OCI-M2 (cell line): Measurements from ENCODE around the gene KCNK5.

Source experiments
- DNase-seq: peaks from one replicate; lab custom pipeline; 2025; ENCODE audit not compliant: unreplicated experiment; lab: John Stamatoyannopoulos, UW

The KCNK5 gene

DNA sequence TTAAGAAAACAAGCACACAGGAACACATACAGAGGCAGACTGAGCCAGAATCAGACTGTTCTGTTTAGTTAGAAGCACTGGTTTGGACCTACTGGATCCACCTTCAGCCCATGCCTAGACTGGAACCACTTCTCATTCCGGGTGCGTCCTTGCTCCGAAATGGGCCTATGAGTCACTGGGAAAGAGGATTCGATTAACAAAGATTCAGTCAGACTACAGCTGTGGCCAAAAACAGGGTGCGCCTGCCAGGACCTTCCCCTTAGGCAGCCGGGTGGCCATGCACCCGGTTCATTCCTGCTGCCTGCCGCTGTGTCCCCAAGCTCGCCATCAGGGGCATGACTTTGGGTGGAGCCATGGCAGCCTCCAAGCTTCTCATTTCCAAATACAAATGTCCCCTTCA is 14.5 kb upstream of the KCNK5 start:
- no peak for DNase-seq

DNA sequence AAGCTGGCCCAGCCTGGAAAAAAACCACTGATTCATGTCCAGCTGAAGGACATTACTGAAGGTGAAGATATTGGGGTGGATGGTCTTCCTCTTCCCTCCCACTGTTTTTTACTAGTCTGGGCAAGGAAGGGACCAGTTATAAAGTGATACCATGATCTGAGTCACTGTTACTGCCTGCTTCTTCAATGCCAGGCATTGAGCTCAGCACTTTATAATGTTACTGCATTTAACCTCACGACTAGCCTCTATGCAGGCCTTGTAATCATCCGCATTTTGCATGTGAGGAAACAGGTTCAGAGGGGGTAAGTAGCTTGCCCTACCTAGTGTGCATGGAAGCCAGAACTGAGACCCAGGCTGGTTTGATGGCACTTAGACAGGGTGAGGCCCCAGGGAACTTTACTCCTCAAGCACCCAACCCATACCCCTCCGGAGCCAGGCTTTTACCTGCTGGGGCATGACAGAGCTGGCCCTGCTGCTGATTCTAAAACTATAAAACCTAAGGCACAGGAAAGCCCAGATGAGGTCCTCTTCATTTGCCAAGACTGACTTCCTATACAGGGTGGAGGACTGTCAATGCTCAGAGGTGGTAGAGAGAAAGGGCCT is 11.0 kb upstream of the KCNK5 start:
- no peak for DNase-seq

DNA sequence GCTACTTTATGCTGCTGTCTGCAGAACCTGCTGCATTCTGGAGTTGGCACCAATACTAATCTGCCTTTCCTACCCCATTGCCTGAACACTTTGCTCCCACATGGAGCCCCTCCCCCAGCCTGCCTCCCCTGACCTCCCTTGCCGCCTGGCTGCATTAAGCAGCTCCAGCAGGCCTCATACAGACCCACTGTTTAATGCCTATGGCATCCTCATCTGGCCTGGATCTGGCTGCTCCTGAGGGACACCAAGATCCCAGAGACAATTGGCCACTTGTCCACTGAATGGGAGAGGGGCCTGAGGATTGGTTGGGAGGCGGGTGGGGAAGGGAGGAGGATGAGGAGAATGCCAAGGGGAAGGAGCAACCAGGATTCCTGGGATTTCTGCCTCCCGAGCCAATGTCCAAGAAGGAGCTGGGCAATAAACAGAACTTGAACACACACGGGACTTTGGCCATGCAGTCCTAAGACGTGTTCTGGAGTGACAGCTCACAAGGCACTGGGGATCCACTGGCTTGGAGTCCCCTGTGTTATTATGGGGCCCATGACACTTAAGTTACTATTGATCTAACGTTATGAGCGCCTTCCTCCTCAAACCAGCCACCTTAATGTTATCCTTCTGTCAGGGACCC is 10.4 kb upstream of the KCNK5 start:
- no peak for DNase-seq

GRCh38 chr6:39236742-39237141 is 7.5 kb upstream of the KCNK5 start:
- DNase-seq: no peak

GRCh38 chr6:39233333-39233732 is 4.1 kb upstream of the KCNK5 start:
- DNase-seq: no peak

- DNase-seq: no peak
These were observed 2.4 kb upstream of the KCNK5 start for GRCh38 chr6:39231521-39232243.

- no peak for DNase-seq
These were observed 1.4 kb upstream of the KCNK5 start for GRCh38 chr6:39230654-39231035.

- no peak for DNase-seq
These were observed 934 bp downstream of the KCNK5 start for GRCh38 chr6:39228111-39228971.

DNA sequence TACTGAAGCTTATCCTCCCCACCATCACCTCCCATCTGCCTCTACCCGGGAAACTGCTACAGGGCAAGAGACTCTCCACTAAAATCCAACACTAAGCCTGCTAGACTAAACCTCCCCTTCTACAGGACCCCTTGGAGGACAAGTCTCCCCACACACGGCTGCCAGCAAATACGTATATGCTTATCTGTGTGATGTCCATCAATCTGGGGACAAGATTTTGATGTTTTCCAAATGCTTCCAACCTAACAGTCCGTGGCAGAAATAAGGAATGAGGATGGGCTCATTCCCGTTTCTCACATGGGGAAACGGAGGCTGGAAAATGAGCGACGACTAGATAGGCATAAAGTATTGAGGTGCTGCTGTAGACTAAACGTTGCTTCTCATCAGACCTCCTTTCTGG is 1.8 kb downstream of the KCNK5 start:
- DNase-seq: no peak

DNA sequence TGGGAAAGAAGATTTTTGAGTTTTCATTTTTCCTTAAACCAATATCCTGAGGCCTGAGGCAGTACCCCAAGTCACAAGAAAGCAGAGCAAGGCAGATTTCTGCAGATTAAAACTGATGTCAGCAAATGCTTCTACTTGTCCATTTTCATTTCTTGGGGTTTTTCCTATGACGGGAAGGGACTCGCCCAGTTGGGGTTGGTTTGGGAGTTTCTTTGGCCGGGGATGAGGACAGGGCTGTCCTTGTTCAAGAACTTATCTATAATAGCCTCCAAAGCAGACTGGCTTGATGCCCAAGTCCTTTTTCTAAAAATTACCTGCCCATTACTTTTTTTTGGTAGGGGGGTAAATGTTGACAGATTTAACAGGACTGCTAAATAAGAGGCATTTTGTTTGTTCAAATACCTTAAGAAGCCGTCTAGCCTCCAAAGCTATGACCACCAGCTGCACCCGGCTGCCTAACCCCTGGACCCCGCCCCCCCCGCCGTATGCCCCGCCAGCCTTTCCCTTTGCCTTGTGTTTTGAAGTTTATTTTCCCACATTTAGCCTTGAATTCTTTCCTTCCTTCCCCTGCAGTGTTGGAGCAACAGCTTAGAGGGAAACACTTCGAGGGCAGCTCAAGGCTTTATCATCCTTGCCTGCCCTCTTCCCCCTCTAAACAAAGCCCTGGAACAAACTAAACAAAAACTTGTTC is 2.5 kb downstream of the KCNK5 start:
- no peak for DNase-seq

- no peak for DNase-seq
These were observed 3.3 kb downstream of the KCNK5 start for GRCh38 chr6:39225946-39226437.

DNA sequence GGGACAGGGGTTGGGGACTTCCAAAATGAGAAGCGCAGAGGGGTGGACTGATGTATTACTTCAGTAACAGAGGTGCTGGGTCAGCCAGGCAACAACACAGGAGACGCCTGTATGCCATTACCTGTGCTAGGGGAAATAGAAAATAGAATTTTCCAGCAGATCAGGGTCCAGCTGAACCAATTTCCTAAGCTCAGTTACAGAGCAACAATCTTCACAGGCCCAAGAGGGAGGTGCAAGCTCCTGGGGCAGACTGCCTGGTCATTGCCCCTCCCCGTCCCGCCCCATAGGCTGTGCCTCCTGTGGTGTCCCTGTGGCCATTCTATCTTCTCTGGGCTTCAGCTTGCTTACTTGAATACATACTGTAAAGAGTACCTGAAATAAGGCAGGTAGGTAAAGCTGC is 3.7 kb downstream of the KCNK5 start:
- DNase-seq: no peak

DNA sequence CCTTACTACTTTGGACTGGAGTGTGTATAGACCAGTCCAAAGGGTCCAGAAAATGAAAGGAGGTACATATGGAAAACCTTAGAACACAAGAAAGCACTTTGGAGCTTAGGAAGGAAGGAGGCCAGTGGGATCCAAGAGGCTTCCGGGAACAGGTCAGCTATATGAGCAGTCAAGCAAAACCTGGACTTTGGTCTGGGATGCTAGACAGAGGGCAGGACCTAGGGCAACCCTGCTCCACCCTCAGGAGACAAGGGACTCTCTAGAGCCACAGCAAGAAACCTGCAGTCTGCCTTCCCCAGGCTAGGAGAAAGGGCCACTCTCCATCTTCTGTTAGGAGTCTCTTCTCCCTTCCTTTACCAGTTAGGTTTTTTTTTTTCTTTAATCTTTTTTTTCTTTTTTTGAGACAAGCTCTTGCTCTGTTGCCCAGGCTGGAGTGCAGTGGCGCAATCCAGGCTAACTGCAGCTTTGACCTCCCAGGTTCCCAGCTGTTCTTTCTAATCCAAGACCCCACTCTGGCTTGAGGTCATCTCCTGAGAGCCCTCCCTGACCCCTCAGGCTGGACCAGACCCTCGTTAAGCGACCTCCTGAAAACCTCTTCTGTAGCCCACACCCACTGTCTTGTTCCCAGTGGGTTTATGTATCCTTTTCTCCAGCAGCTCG is 4.6 kb downstream of the KCNK5 start:
- no peak for DNase-seq

DNA sequence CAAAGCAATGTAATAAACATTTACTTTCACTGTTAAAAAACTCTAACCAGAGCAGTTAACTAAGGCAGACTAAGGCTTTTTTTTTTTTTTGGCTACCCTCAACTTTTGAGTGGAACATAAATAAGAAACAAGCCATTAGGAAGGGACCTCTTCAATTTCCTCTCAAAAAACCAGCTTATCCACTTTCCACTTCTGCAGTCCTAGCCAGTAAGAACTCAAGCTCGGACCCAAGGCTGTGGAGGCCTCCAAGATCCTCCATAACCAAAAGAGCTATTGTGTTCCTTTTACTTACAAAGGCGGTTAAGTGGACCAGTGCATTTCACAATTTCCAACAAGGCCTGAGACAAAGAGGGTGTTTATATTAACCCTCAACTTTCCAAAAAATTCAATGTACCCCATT is 5.3 kb downstream of the KCNK5 start:
- DNase-seq: no peak

DNA sequence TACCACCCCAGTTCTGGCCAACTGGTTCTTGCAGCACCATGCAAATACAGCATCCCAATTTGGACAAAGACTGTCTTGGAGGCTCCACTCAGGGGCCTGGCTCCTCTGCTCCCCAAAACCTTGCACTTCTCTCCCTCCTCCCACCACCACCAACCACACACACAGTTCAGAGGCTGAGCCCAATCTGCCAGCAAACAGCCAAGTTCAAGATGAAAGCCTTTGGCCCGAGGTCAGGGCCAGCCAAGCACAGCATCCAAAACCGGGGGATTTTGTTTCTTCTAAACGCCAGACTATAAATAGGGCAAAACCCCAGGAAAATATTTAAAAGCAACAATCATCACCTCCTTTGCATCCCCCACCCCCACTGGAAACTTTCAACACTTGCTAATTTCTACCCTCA is 5.7 kb downstream of the KCNK5 start:
- no peak for DNase-seq

DNA sequence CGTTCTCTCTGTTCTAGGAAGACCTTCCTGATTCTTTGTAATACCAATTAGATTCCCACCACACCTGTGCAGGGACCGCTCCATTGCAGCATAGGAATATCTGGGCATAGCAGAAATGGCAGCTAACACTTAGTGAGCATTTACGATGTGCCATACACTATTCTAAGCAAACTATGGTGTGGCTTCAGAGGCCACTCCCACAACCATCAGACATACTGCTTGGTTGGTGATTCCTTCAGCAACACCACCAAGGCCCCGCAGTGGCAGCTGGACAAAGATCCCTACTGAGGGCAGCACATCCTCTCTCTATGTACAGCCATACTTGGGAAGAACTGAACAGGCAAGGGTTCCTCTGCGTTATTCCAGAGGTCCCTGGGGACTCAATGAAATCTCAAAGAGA is 6.2 kb downstream of the KCNK5 start:
- no peak for DNase-seq

GRCh38 chr6:39221779-39222641 is 7.3 kb downstream of the KCNK5 start:
- DNase-seq: peak; percentile 81

DNA sequence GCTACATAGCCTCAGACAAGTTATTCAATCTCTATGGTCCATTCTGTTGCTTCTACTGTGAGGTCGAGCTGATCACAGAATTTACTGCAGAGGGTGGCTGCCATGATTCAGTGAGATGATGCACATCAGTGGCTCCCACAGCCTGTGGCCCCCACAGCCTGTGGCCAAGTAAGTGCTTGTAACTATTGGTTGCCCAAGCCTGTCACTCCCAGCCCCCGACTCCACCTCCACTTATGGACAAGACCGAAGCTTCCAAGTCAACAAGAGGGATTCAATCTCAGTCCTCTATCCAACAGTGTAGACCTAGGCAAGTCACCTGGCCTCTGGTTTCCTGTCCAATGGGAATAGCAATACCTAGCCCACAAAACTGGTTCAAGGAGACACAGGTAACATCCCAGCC is 8.2 kb downstream of the KCNK5 start:
- no peak for DNase-seq

- no peak for DNase-seq
These were observed 10.3 kb downstream of the KCNK5 start for GRCh38 chr6:39218868-39219567.
